ENCODE data around the gene EVC2. TPM values are rescaled to one million over a fixed set of nuclear protein-coding genes. Genes with fewer than 3 reads are reported as not detected.

Gene EVC2
- total and polyA plus RNA-seq, 2 of the 4 experiments (the other 2 are of a cell fraction): 2.7 to 5.9 TPM

GRCh38 chr4:5566526-5566925, 141.8 kb downstream of the EVC2 start:
- Histone ChIP-seq H3K9ac (ENCODE audit: low read depth, low read length) (no peak overlapping the region), H3K9me3 (ENCODE audit: control insufficient read depth, insufficient read depth, low read length) (no peaks in the 10 kb centered on the region), H4K8ac (ENCODE audit: low read depth in 2 of 2, low read length in 2 of 2) (no peak overlapping the region), H2BK5ac (ENCODE audit: low read depth, low read length, poor library complexity, severe bottlenecking) (no peak overlapping the region), H4K91ac (ENCODE audit: insufficient read depth, low read depth, low read length) (no peak overlapping the region), H3K4me3 (ENCODE audit: insufficient read depth, low read depth, low read length) (no peak overlapping the region), H4K20me1 (ENCODE audit: insufficient read depth, low read length) (no peaks in the 10 kb centered on the region), H3K4me1 (ENCODE audit: control insufficient read depth, insufficient read depth, low read length) (no peaks in the 10 kb centered on the region), H3K18ac (ENCODE audit: low read depth, low read length) (no peak overlapping the region), H2BK20ac (ENCODE audit: low read depth, low read length) (no peak overlapping the region), H2AK5ac (ENCODE audit: low read depth, low read length) (no peak overlapping the region), H4K5ac (ENCODE audit: low read depth, low read length) (no peak overlapping the region), H3K27me3 (ENCODE audit: control insufficient read depth, insufficient read depth, low read length) (no peaks in the 10 kb centered on the region), H3K56ac (ENCODE audit: extremely low read depth, insufficient read depth, low read length) (no peak overlapping the region), H3K23ac (ENCODE audit: low read depth, low read length) (no peak overlapping the region), H3K4me2 (ENCODE audit: low read depth, low read length) (no peak overlapping the region), H2AFZ (replicated peaks; ENCODE audit: low read length, poor library complexity) (no peak overlapping the region), H3K27ac (ENCODE audit: insufficient read depth, low read length) (no peak overlapping the region), H2BK120ac (ENCODE audit: low read depth, low read length) (no peak overlapping the region), H2BK15ac (ENCODE audit: low read depth, low read length) (no peak overlapping the region), H3K79me1 (ENCODE audit: low read depth in 1 of 2, low read length in 2 of 2) (no peaks in the 10 kb centered on the region), H3K9me1 (ENCODE audit: insufficient read depth, low read length) (peaks cover 10% of the 10 kb centered on the region; the same call in 1 of the 2 replicates), H3K14ac (replicated peaks; ENCODE audit: low read depth, low read length) (no peak overlapping the region), H2AK9ac (replicated peaks; ENCODE audit: low read depth, low read length, poor library complexity) (no peak overlapping the region), H3K4ac (ENCODE audit: low read depth, low read length) (no peak overlapping the region), H3K36me3 (ENCODE audit: control insufficient read depth, insufficient read depth, low read length) (peaks cover 28% of the 10 kb centered on the region)
- in situ Hi-C loops (cut with MboI; ENCODE audit: low sequenced_read_pairs): no loop called here
- DNase-seq (no peak), ATAC-seq (ENCODE audit: low read depth) (no peak)
- 100% methylated on average over 1 of the region's 6 CpGs; no CpG with 5 or more reads in 1 of the 2 experiments for WGBS, 2 experiments (ENCODE audit: extremely low coverage in 2 of 2, insufficient read length in 1 of 2)
- BruUV-seq (replicated peaks): no TSS peak
- intact Hi-C loops (cut with micrococcal nuclease): no loop called here
- ChIA-PET POLR2A (ENCODE audit: unreplicated experiment) (no interaction called here), CTCF (no interaction called here)
- dilution Hi-C loops (cut with HindIII; ENCODE audit: low sequenced_read_pairs, unreplicated experiment): no loop called here
- TF ChIP-seq CTCF (conservative IDR thresholded peaks at IDR 0.05; ENCODE audit: low read depth, low read length) (no peak), MAFK (IDR thresholded peaks at IDR 0.05; ENCODE audit: low read depth, low read length) (no peak)

Measured in IMR-90 (cell line).